Activated gamma-delta T cell treated with anti-CD3 and anti-CD28 coated beads, Interleukin-2, amount 50 U/mL, for 16 hours (primary cell): Measurements from ENCODE around the gene ZDHHC4.
"Not testable (repeated sequence)": the region's sequence is repeated elsewhere in the genome, so short reads cannot be mapped to it uniquely, and the experiment has no call there.

ENCODE experiments used
- DNase-seq: peaks from one replicate; pipeline ENCODE4 v3.0.0-alpha.2; 2020; ENCODE audit warnings: low read depth

The ZDHHC4 gene

DNA sequence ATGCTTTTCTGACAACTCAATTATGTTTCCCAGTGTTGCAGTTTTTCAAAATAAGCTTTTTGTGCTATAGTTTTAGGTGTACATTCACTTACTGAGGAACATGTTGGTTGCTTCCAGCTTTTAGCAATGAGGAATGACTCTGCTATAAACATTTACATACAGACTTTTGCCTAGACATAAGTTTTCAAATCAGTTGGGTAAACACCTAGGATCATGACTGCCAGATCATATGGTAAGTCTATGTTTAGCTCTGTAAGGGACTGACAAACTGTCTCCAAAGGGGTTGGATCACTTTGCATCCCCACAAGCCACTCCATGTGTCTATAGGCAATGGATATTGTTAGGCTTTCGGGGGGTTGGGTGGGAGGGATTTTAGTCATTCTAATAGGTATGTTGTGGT lies 15.1 kb upstream of the ZDHHC4 start:
- no peak for DNase-seq

DNA sequence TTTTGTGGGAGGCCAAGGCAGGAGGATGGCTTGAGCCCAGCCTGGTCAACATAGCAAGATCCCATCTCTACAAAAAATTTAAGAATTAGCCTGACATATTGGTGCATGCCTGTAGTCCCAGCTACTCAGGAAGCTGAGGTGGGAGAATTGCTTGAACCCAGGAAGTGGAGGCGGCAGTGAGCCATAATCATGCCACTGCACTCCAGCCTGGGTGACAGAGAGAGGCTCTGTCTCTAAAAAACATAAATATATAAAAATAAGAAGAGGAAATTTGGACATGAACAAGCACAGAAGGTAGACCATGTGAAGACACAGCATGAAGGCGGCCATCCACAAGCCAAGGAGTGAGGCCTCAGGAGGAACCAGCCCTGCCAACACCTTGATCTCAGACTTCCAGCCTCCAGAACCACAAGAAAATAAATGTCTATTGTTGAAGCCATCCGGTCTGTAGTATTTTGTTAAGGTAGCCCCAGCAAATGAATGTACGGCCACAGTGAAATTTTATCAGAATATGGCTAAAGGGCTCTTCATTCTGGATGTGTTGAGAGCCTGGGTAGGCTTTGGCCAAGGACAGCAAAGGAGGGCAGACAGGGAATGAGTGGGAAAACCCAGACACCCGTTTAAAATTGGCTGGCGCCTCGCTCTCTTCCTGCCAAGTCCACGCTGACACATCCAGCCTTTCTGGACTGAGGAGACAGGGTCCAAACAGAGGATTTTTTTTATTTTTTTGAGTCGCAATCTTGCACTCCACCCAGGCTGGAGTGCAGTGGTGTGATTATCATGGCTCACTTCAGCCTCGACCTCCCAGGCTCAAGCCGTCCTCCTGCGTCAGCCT lies 13.1 kb upstream of the ZDHHC4 start:
- no peak for DNase-seq

- no peak for DNase-seq
Observed at GRCh38 chr7:6565655-6566054, 11.6 kb upstream of the ZDHHC4 start.

GRCh38 chr7:6567886-6568285 lies 9.4 kb upstream of the ZDHHC4 start:
- DNase-seq, result no peak

DNA sequence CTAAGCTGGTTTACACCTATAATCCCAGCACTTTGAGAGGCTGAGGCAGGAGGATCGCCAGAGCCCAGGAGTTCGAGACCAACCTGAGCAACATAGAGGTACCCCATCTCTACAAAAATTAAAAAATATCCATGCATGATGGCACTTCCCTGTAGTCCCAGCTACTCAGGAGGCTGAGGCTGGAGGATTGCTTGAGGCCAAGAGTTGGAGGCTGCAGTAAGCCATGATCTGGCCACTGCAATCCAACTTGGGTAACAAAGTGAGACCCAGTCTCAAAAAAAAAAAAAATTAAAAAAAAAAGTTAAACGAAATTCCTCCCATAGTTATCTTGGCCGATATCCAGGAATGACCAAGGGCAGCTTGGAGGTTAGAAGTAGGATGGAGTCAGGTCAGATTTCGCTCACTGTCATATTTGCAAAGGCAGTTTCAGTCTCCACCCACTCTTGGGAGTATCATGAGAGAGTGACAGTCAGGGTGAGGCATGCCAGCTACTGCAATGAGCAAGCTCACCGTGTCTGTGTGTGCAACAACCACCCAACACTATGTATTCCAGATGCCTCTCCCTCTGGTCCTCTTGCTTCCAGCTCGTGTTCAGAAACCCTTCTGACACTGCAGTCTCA lies 6.0 kb upstream of the ZDHHC4 start:
- DNase-seq, result no peak

DNA sequence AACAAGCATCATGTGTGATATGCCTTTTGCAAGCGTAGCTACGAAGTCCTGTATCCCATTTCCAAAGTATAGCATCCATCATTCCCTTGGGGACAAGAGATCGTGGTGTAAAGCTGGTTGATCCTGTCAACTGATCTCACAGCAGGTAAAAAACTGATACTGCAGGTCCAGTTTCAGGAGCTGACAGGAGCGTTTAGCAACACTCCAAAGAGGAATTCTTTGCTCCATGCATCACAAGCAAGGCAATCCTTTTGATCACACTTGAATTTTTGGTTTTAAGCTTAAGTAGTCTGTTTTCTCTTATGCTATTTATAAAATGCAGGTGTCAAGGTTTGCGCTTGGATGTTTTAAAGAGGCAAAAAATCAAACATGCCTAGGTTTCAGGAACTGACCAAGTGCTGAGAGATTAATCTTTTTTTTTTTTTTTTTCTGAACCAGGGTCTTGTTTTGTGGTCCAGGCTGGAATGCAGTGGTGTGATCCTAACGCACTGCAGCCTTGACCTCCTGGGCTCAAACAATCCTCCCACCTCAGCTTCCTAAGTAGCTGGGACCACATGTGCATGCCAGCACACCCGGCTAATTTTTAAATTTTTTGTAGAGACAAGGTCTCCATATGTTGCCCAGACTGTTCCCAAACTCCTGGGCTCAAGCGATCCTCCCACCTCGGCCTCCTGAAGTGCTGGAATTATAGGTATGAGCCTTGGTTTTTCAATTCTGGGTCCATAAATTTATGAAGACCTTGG lies 1.8 kb upstream of the ZDHHC4 start:
- DNase-seq, result no peak

DNA sequence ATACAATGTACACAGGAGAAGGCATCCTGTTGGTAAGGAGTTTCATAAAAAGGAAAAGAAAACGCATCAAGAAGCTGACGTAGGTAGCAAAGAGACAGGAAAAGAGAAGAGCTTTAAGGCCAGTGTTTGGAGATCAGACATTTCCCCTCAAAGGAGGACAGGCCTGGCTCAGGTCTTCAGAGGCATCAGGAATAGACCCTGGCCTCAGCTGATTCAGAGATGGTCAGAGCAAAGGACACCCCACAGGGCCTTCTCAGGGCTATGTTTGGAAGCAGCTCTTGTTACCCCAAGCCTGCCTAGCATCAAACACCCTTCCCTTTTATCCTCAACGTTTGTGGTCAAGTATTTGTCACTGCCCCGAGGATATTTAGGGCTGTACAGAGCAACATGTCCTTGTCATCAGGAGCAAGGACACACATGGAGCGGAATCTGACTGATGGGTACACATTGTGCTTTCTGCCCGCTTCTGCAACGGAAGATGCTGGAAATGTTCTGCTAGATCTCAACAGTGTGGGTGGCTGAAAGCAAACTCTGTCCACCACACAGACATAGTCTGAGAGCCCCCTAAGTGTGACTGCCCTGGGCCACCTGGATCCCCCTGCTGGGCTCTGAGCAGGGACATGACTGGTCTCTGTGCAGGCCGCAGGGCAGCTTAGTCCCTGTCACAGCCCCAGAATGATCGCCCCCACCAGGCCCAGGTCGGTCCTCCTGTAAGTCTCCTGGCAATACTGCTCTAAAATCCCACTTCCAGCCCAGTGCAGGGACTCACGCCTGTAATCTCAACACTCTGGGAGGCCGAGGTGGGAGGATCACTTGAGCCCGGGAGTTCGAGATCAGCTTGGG lies 1.0 kb upstream of the ZDHHC4 start:
- DNase-seq, result no peak

DNA sequence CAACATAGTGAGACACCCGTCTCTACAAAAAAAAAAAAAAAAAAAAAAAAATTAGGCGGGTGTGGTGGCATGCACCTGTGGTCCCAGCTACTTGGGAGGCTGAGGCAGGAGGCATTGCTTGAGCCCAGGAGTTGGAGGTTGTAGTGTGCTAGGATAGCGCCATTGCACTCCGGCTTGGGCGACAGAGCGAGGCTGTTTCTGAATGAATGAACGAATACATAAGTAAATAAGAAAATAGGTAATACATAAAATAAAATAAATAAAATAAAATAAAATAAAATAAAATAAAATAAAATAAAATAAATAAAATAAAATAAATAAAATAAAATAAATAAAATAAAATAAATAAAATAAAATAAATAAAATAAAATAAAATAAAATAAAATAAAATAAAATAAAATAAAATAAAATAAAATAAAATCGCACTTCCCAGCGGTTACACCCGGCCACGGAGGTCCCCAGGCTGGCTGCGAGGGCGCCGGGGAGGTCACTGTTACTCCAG lies 336 bp upstream of the ZDHHC4 start:
- not testable (repeated sequence) for DNase-seq

DNA sequence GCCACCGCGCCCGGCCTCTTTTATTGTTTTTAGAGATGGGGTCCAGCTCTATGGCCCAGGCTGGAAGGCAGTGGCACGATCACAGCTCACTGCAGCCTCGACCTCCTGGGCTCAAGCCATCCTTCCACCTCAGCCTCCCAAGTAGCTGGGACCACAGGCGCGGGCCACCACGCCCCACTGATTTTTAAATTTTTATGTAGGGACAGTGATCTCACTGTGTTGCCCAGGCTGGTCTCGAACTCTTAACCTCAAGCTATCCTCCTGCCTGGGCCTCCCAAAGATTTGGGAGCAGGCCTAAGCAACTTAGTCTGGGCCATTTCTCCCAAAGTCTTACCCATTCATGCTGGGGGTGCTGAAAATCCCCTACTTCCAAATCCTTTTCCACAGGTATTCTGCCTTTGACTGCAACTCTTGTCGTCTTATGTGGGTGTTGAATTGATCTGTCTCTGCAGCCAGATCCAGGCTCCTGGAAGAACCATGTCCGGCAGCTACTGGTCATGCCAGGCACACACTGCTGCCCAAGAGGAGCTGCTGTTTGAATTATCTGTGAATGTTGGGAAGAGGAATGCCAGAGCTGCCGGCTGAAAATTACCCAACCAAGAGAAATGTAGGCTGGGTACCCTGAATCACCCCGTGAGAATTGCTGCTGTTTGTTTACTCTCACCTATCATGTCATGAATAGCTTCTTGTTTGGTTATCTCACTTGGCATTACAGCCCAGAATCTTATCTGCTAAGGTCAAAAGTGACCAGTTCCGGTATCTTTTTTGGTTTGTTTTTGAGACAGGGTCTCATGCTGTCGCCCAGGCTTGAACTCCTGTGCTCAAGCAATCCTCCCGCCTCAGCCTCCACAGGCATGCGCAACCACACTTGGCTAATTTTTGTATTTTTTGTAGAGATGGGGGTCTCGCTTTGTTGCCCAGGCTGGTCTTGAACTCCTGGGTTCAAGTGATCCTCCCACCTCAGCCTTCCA lies 1.1 kb downstream of the ZDHHC4 start:
- no peak for DNase-seq

DNA sequence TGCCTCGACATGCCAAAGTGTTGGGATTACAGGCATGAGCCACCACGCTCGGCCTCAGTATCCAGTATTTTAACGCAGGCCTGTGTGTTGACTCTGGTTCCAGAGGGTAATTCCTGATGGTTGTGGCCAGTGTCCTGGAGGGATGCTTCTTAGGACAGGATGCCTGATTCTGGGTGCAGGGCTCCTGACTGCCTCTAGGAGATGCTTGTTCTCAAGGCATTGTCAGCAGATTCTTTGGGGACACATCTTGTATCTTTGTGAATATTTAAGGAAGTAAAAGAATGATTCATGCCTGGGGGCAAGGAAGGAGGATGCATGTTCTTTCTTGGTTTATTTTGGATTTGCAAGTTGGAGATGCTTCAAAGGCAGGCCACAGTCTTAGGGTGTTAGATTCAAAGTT lies 2.2 kb downstream of the ZDHHC4 start:
- DNase-seq, result no peak

- not testable (repeated sequence) for DNase-seq
Observed at GRCh38 chr7:6585746-6586432, 8.6 kb downstream of the ZDHHC4 start.

DNA sequence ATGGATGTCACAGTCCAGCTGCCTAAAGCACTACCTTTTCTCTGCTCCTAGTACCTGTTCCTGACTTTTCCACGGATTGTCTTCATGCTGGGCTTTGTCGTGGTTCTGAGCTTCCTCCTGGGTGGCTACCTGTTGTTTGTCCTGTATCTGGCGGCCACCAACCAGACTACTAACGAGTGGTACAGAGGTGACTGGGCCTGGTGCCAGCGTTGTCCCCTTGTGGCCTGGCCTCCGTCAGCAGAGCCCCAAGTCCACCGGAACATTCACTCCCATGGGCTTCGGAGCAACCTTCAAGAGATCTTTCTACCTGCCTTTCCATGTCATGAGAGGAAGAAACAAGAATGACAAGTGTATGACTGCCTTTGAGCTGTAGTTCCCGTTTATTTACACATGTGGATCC lies 11.3 kb downstream of the ZDHHC4 start:
- DNase-seq, result no peak

GRCh38 chr7:6589151-6589828 lies 12.0 kb downstream of the ZDHHC4 start:
- no peak for DNase-seq

DNA sequence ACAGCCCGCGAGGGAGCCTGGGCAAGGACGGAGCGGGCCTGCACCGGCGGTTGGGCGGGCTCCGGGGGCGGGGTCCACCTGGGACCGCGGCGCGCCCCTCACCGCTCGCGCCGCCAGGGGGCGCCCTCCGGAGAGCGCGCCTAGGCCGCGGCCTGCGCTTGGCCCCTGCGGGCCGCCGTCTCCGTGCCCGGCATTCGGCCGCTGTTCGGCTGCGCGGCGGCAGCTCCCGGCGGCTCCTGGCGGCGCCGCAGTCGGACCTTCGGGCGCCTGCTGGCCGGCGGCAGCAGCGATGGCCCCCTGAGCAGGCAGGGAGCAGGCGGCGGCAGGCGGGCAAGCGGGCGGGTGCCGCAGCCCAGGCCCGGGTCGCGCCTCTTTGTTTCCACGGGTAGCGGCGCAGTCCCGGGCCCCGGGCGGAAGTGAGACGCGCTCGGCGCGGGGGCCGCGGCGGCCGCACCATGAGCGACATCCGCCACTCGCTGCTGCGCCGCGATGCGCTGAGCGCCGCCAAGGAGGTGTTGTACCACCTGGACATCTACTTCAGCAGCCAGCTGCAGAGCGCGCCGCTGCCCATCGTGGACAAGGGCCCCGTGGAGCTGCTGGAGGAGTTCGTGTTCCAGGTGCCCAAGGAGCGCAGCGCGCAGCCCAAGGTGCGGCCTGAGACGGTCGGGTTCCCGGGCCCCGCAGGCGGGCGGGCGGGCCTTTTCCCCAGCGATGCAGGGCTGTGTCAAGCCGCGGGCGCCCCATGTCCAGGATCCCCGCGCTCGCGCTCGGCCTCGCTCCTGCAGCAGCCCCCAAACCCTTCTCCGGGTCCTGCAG lies 12.8 kb downstream of the ZDHHC4 start, which contains the start of gene INTS15:
INTS15 (plus strand) TSS at position 193 of the 816 bp plus-strand sequence; CDS start at position 456, 263 bp downstream.
- DNase-seq, result peak; percentile 72

GRCh38 chr7:6590645-6591110 lies 13.4 kb downstream of the ZDHHC4 start:
- no peak for DNase-seq

DNA sequence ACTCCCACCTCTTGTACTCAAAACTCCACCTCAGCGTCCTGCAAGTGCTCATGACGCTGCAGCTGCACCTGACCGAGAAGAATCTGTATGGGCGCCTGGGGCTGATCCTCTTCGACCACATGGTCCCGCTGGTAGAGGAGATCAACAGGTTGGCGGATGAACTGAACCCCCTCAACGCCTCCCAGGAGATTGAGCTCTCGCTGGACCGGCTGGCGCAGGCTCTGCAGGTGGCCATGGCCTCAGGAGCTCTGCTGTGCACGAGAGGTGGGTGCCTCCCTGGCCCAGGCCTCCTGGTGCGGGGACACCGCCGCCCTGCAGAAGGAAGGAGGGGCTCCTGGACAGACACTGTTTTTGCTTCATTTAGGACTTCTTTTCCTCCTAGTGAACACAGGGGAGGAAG lies 22.8 kb downstream of the ZDHHC4 start:
- no peak for DNase-seq

- no peak for DNase-seq
Observed at GRCh38 chr7:6604458-6604857, 27.2 kb downstream of the ZDHHC4 start.

GRCh38 chr7:6606866-6607583 lies 29.8 kb downstream of the ZDHHC4 start:
- DNase-seq, result no peak
